ENCODE measurements around the gene ADGRV1. TPM values are rescaled to one million over a fixed set of nuclear protein-coding genes. Genes with fewer than 3 reads are reported as not detected.
A peak's percentile ranks its signal among the peaks of the same experiment; 100 is the strongest.

ADGRV1 gene
- total RNA-seq, 2 donors from 2014 or later: 97.6 to 117 TPM

DNA sequence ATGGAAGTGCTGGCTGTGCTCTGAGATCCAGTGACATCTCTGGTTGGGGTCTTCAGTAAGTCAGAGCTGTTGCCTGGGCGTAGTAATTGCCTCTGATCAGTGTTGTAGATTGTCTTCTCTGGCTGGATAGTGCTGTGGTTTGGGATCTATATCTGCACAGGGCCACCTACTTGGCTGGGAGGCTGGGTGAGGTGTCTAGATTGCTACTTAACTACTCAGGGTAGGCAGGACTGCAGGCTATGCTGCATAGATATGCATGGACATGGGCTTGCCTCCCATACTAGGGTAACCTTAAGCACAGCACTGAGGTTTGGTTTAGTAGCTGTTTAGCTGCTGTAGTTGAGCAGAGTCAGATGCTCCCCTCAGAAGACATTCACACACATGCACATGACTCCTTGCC lies 181.0 kb downstream of the ADGRV1 start:
- no peak overlapping the region for H3K9ac ChIP-seq (ENCODE audit: extremely low read depth, low read length, poor library complexity, severe bottlenecking)
- H3K27me3 ChIP-seq (ENCODE audit: control insufficient read depth, insufficient read depth, low read length, poor library complexity, severe bottlenecking): no peaks in the 10 kb centered on the region
- no peak overlapping the region for H3K4me3 ChIP-seq (ENCODE audit: low read length)
- H3K36me3 Mint-ChIP-seq (ENCODE audit: low read depth): peaks cover 69% of the 10 kb centered on the region
- H3K27ac Mint-ChIP-seq: peak overlapping the region; percentile 74
- no peaks in the 10 kb centered on the region for H3K27me3 Mint-ChIP-seq (ENCODE audit: insufficient read depth)
- DNase-seq: no peak
- H3K36me3 ChIP-seq (ENCODE audit: control insufficient read depth, insufficient read depth, low read length): peaks cover 36% of the 10 kb centered on the region
- no peak overlapping the region for H3K4me3 Mint-ChIP-seq
- H3K9me3 Mint-ChIP-seq: peaks cover 10% of the 10 kb centered on the region
- TF ChIP-seq, protein P1, sequence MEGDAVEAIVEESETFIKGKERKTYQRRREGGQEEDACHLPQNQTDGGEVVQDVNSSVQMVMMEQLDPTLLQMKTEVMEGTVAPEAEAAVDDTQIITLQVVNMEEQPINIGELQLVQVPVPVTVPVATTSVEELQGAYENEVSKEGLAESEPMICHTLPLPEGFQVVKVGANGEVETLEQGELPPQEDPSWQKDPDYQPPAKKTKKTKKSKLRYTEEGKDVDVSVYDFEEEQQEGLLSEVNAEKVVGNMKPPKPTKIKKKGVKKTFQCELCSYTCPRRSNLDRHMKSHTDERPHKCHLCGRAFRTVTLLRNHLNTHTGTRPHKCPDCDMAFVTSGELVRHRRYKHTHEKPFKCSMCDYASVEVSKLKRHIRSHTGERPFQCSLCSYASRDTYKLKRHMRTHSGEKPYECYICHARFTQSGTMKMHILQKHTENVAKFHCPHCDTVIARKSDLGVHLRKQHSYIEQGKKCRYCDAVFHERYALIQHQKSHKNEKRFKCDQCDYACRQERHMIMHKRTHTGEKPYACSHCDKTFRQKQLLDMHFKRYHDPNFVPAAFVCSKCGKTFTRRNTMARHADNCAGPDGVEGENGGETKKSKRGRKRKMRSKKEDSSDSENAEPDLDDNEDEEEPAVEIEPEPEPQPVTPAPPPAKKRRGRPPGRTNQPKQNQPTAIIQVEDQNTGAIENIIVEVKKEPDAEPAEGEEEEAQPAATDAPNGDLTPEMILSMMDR (conservative IDR thresholded peaks at IDR 0.05): no peak
- H3K9me3 ChIP-seq (ENCODE audit: control insufficient read depth, low read length): peaks cover 16% of the 10 kb centered on the region
- H3K4me1 ChIP-seq (ENCODE audit: control insufficient read depth, insufficient read depth, low read length): peaks cover 3% of the 10 kb centered on the region
- H3K27ac ChIP-seq (ENCODE audit: low read depth, low read length): no peak overlapping the region
- H3K4me1 Mint-ChIP-seq: peaks cover 20% of the 10 kb centered on the region
- 90% methylated on average over 1 of the region's 1 CpG; no CpG with 5 or more reads in 1 of the 2 experiments for WGBS, 2 experiments (ENCODE audit: insufficient coverage in 1 of 2, insufficient read length in 1 of 2)

DNA sequence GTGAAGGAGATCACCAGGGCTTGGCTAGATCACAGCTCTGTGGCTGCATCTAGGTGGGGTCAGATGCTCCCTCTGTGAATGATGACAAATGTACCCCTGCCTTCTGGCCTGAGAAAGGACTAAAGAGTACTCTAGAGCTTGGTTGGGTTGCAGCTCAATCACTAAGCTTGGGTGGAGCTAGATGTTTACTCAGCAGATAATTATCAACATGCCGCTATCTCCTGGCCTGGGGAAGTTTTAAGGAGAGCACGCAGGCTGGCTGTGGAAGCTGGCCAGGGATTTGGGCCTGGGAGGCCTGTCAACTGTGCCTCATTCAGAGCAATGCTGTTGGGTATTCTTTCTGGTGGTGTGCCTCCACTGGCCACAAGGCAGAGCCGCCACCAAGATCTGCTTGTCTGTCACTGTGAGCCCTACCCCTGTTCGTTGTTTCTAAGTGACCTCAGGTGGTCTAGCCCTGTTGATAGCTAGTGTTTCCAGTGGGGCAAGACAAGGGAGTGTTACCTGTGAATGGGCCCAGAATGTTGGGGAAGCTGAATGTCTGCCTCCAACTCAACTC lies 181.7 kb downstream of the ADGRV1 start:
- Histone ChIP-seq H3K9me3 (ENCODE audit: control insufficient read depth, low read length) (peaks cover 16% of the 10 kb centered on the region), H3K36me3 (ENCODE audit: control insufficient read depth, insufficient read depth, low read length) (peaks cover 43% of the 10 kb centered on the region), H3K4me3 (ENCODE audit: low read length) (no peak overlapping the region), H3K27me3 (ENCODE audit: control insufficient read depth, insufficient read depth, low read length, poor library complexity, severe bottlenecking) (no peaks in the 10 kb centered on the region), H3K9ac (ENCODE audit: extremely low read depth, low read length, poor library complexity, severe bottlenecking) (no peak overlapping the region), H3K27ac (ENCODE audit: low read depth, low read length) (no peak overlapping the region), H3K4me1 (ENCODE audit: control insufficient read depth, insufficient read depth, low read length) (peaks cover 3% of the 10 kb centered on the region)
- peaks cover 20% of the 10 kb centered on the region for H3K4me1 Mint-ChIP-seq
- H3K4me3 Mint-ChIP-seq: no peak overlapping the region
- peaks cover 5% of the 10 kb centered on the region for H3K9me3 Mint-ChIP-seq
- TF ChIP-seq, protein P1 (conservative IDR thresholded peaks at IDR 0.05): peak; percentile 27
- 78 to 85% methylated on average over 2 to 4 of the region's 4 CpGs for WGBS, 2 experiments (ENCODE audit: insufficient coverage in 1 of 2, insufficient read length in 1 of 2)
- no peaks in the 10 kb centered on the region for H3K27me3 Mint-ChIP-seq (ENCODE audit: insufficient read depth)
- H3K36me3 Mint-ChIP-seq (ENCODE audit: low read depth): peaks cover 68% of the 10 kb centered on the region
- DNase-seq: peak; percentile 65
- peak overlapping the region; percentile 74 for H3K27ac Mint-ChIP-seq

DNA sequence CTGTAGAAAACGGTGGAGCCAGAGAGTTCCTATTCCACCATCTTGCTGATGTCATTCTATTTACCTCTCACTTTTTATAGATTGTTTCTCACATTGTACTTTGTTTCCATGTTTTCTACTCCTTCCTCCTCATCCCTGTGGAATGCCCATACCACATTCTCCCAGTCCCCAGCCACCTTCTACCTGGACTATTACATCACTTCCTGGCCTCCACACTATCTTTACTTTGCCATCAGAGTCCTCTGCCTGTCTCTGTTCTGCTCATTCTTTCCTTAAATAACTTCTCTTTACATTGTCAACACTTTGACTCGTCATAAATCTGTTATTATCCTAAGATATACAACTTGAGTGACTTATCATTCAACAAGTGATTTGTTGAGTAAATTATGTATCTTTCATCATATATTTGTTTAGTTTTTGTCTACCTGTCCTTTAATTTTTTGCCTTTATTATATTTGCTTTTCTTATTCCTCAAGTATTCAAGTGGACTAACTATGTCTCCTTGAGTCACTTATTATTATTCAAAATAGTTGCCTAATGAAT lies 182.5 kb downstream of the ADGRV1 start:
- peaks cover 5% of the 10 kb centered on the region for H3K9me3 Mint-ChIP-seq
- TF ChIP-seq, protein P1 (conservative IDR thresholded peaks at IDR 0.05): no peak
- Histone ChIP-seq H3K27ac (ENCODE audit: low read depth, low read length) (no peak overlapping the region), H3K9ac (ENCODE audit: extremely low read depth, low read length, poor library complexity, severe bottlenecking) (no peak overlapping the region), H3K9me3 (ENCODE audit: control insufficient read depth, low read length) (peaks cover 21% of the 10 kb centered on the region), H3K4me3 (ENCODE audit: low read length) (no peak overlapping the region), H3K4me1 (ENCODE audit: control insufficient read depth, insufficient read depth, low read length) (peaks cover 3% of the 10 kb centered on the region), H3K27me3 (ENCODE audit: control insufficient read depth, insufficient read depth, low read length, poor library complexity, severe bottlenecking) (no peaks in the 10 kb centered on the region), H3K36me3 (ENCODE audit: control insufficient read depth, insufficient read depth, low read length) (peaks cover 44% of the 10 kb centered on the region)
- H3K36me3 Mint-ChIP-seq (ENCODE audit: low read depth): peaks cover 68% of the 10 kb centered on the region
- no peak overlapping the region for H3K27ac Mint-ChIP-seq
- no peak overlapping the region for H3K4me3 Mint-ChIP-seq
- DNase-seq: no peak
- 90 to 100% methylated on average over 1 to 2 of the region's 2 CpGs for WGBS, 2 experiments (ENCODE audit: insufficient coverage in 1 of 2, insufficient read length in 1 of 2)
- peaks cover 20% of the 10 kb centered on the region for H3K4me1 Mint-ChIP-seq
- H3K27me3 Mint-ChIP-seq (ENCODE audit: insufficient read depth): no peaks in the 10 kb centered on the region

Measured in endodermal cell (in vitro differentiated cells).